Neuronal stem cell (in vitro differentiated cells): ENCODE results near the gene RGS6.

Experiments
- DNase-seq: peaks from one replicate; pipeline ENCODE4 v3.0.0-alpha.2; 2013; ENCODE audit warnings: low spot score
- H2AFZ ChIP-seq: one replicate; pipeline ENCODE4 v1.6.1; 2013; ENCODE audit warnings: mild to moderate bottlenecking, low read length, inconsistent platforms
- H2AK5ac ChIP-seq: 2 replicates; pipeline ENCODE4 v1.6.1; 2013; ENCODE audit warnings: low read depth, mild to moderate bottlenecking, inconsistent platforms, low read length, moderate library complexity, mixed read lengths
- H2BK120ac ChIP-seq: 2 replicates; pipeline ENCODE4 v1.6.1; 2013; ENCODE audit warnings: low read depth, mild to moderate bottlenecking, inconsistent platforms, low read length, moderate library complexity, mixed read lengths
- H2BK12ac ChIP-seq: one replicate; pipeline ENCODE4 v1.6.1; 2013; ENCODE audit warnings: low read length, inconsistent platforms
- H2BK15ac ChIP-seq: 2 replicates; pipeline ENCODE4 v1.6.1; 2013; ENCODE audit warnings: mild to moderate bottlenecking, low read length, inconsistent platforms, mixed read lengths
- H2BK5ac ChIP-seq: one replicate; pipeline ENCODE4 v1.6.1; 2013; ENCODE audit warnings: inconsistent platforms, mild to moderate bottlenecking, low read length, moderate library complexity
- H3K14ac ChIP-seq: one replicate; pipeline ENCODE4 v1.6.1; 2013; ENCODE audit warnings: low read length, inconsistent platforms
- H3K18ac ChIP-seq: 2 replicates; pipeline ENCODE4 v1.6.1; 2013; ENCODE audit warnings: low read length, inconsistent platforms
- H3K23ac ChIP-seq: 2 replicates; pipeline ENCODE4 v1.6.1; 2013; ENCODE audit warnings: low read depth, mild to moderate bottlenecking, mixed read lengths, low read length, inconsistent platforms; ENCODE audit not compliant: poor library complexity
- H3K27ac ChIP-seq: replicated peaks from 3 replicates; pipeline ENCODE4 v1.5.1; 2013; ENCODE audit warnings: low read length, inconsistent platforms
- H3K27me3 ChIP-seq, 3 experiments: 2 replicates each; pipeline ENCODE4 v1.6.1; 2013; ENCODE audit warnings: low read length in 3 of 3, mild to moderate bottlenecking in 2 of 3, inconsistent platforms in 1 of 3, low read depth in 1 of 3, mixed read lengths in 1 of 3, moderate library complexity in 1 of 3; ENCODE audit not compliant: control insufficient read depth in 3 of 3, insufficient read depth in 3 of 3
- H3K36me3 ChIP-seq, 2 donors: replicated peaks in 1 of 2; 2 replicates each; pipeline ENCODE4 v1.6.1; 2013; ENCODE audit warnings: low read length in 2 of 2; ENCODE audit not compliant: control insufficient read depth in 2 of 2, insufficient read depth in 2 of 2
- H3K4ac ChIP-seq: 2 replicates; pipeline ENCODE4 v1.6.1; 2013; ENCODE audit warnings: inconsistent platforms, mild to moderate bottlenecking, low read length, moderate library complexity
- H3K4me1 ChIP-seq, 2 donors: 1 replicate in 1 of 2; 2 replicates in 1 of 2; pipeline ENCODE4 v1.6.1; 2013; ENCODE audit warnings: low read length in 2 of 2, low read depth in 1 of 2; ENCODE audit not compliant: control insufficient read depth in 2 of 2, insufficient read depth in 1 of 2
- H3K4me2 ChIP-seq: one replicate; pipeline ENCODE4 v1.6.1; 2013; ENCODE audit warnings: mild to moderate bottlenecking, low read length, inconsistent platforms; ENCODE audit not compliant: insufficient read depth, poor library complexity, severe bottlenecking
- H3K4me3 ChIP-seq, 2 donors: 2 replicates each; pipeline ENCODE4 v1.5.1; 2013; ENCODE audit warnings: low read length in 2 of 2, mild to moderate bottlenecking in 2 of 2, inconsistent platforms in 1 of 2, moderate library complexity in 1 of 2
- H3K79me1 ChIP-seq: one replicate; pipeline ENCODE4 v1.6.1; 2013; ENCODE audit warnings: low read depth, mild to moderate bottlenecking, inconsistent platforms, low read length, moderate library complexity
- H3K9ac ChIP-seq: one replicate; pipeline ENCODE4 v1.6.1; 2013; ENCODE audit warnings: mild to moderate bottlenecking, low read depth, low read length, inconsistent platforms; ENCODE audit not compliant: poor library complexity
- H3K9me3 ChIP-seq, 2 donors: replicated peaks in 1 of 2; 2 replicates each; pipeline versions ENCODE3 to v1.6.1; 2013; ENCODE audit warnings: low read length in 2 of 2, mild to moderate bottlenecking in 2 of 2, inconsistent platforms in 1 of 2, low read depth in 1 of 2, mixed read lengths in 1 of 2, moderate library complexity in 1 of 2; ENCODE audit not compliant: control insufficient read depth in 2 of 2, insufficient read depth in 1 of 2
- H4K8ac ChIP-seq: one replicate; pipeline ENCODE4 v1.6.1; 2013; ENCODE audit warnings: low read depth, mild to moderate bottlenecking, inconsistent platforms, low read length, moderate library complexity
- H4K91ac ChIP-seq: one replicate; pipeline ENCODE4 v1.6.1; 2013; ENCODE audit warnings: low read length, low read depth, mild to moderate bottlenecking, inconsistent platforms; ENCODE audit not compliant: poor library complexity
- WGBS, 2 donors: extraction: QIAGEN DNeasy Blood & Tissue Kit; methylation state at CpG; one replicate each; pipeline ENCODE4 v1.1.7; 2013; ENCODE audit warnings: missing lambda C conversion rate in 2 of 2, mixed read lengths in 1 of 2; ENCODE audit not compliant: insufficient read length in 2 of 2, insufficient replicate concordance in 1 of 2; ENCODE audit errors: extremely low coverage in 2 of 2; 5-methylcytosine and 5-hydroxymethylcytosine counted together

Gene RGS6

GRCh38 chr14:72243309-72244293, 311.4 kb downstream of the RGS6 start:
- no peak overlapping the region for H2BK12ac ChIP-seq
- no peak overlapping the region for H3K4me2 ChIP-seq
- H4K8ac ChIP-seq: no peak overlapping the region
- no peak overlapping the region for H2AFZ ChIP-seq
- no peak overlapping the region for H4K91ac ChIP-seq
- H2BK120ac ChIP-seq: no peak overlapping the region
- DNase-seq: no peak
- H3K27ac ChIP-seq: no peak overlapping the region
- no peak overlapping the region for H2BK15ac ChIP-seq
- H3K9me3 ChIP-seq: peaks cover 0 to 4% of the 10 kb centered on the region in 2 donors
- H3K4ac ChIP-seq: no peak overlapping the region
- peaks cover 0 to 2% of the 10 kb centered on the region in 2 donors for H3K4me1 ChIP-seq
- WGBS, 2 donors: no CpG with 5 or more reads among the region's 5 CpGs
- no peak overlapping the region for H3K18ac ChIP-seq
- no peak overlapping the region for H3K9ac ChIP-seq
- H3K4me3 ChIP-seq: no peak overlapping the region
- H3K14ac ChIP-seq: no peak overlapping the region
- no peak overlapping the region for H2BK5ac ChIP-seq
- no peak overlapping the region for H2AK5ac ChIP-seq
- no peaks in the 10 kb centered on the region for H3K36me3 ChIP-seq
- no peaks in the 10 kb centered on the region for H3K27me3 ChIP-seq
- no peak overlapping the region for H3K23ac ChIP-seq
- H3K79me1 ChIP-seq: no peaks in the 10 kb centered on the region

DNA sequence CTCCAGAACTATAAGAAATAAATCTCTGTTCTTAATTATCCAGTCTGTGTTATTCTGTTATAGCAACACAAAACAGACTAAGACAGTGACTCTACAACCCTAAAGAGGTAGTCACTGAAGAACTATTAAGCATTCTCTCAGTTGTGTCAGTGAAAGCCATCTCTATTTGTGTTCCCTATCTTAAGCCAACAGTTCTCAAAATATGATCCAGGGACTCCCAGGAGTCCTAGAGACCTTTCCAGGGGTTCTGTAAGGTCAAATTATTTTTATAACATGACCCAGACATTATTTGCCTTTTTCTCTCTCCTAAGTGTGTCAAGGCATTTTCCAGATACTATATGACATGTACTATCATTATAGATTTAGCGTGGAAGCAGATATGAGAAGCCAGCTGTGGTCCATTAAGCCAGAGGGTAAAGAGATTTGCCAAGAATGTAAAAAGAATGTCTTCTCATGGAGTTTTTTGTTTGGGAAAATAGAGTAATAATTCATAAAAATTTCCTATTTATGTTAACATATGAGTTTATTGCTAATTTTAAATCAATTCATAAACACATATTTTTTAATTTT, 315.8 kb downstream of the RGS6 start:
- WGBS, 2 donors: no CpG with 5 or more reads among the region's 1 CpG
- peaks cover 0 to 4% of the 10 kb centered on the region in 2 donors for H3K9me3 ChIP-seq

GRCh38 chr14:72253503-72253902, 321.3 kb downstream of the RGS6 start:
- H4K8ac ChIP-seq: no peak overlapping the region
- no peak for DNase-seq
- H3K9ac ChIP-seq: no peak overlapping the region
- no peaks in the 10 kb centered on the region for H3K36me3 ChIP-seq
- no CpG with 5 or more reads among the region's 2 CpGs for WGBS, 2 donors
- no peak overlapping the region for H3K4me3 ChIP-seq
- peaks cover 0 to 1% of the 10 kb centered on the region in 2 donors for H3K4me1 ChIP-seq
- no peak overlapping the region for H2AFZ ChIP-seq
- no peak overlapping the region for H2AK5ac ChIP-seq
- no peak overlapping the region for H2BK15ac ChIP-seq
- H2BK5ac ChIP-seq: no peak overlapping the region
- no peak overlapping the region for H2BK12ac ChIP-seq
- no peak overlapping the region for H2BK120ac ChIP-seq
- H3K14ac ChIP-seq: no peak overlapping the region
- H3K4me2 ChIP-seq: no peak overlapping the region
- H3K18ac ChIP-seq: no peak overlapping the region
- H4K91ac ChIP-seq: no peak overlapping the region
- no peak overlapping the region for H3K27ac ChIP-seq
- H3K27me3 ChIP-seq: no peaks in the 10 kb centered on the region
- no peaks in the 10 kb centered on the region for H3K79me1 ChIP-seq
- H3K23ac ChIP-seq: no peak overlapping the region
- H3K4ac ChIP-seq: no peak overlapping the region
- H3K9me3 ChIP-seq: peaks cover 0 to 3% of the 10 kb centered on the region in 2 donors

More for the DNA sequence above, 315.8 kb downstream of the RGS6 start:
- Histone ChIP-seq H2AK5ac (no peak overlapping the region), H3K4ac (no peak overlapping the region), H3K27me3 (no peaks in the 10 kb centered on the region), H3K23ac (no peak overlapping the region), H2AFZ (no peak overlapping the region), H2BK120ac (no peak overlapping the region), H3K4me1 (peaks cover 0 to 2% of the 10 kb centered on the region in 2 donors), H4K8ac (no peak overlapping the region), H2BK12ac (no peak overlapping the region), H3K14ac (no peak overlapping the region), H2BK15ac (no peak overlapping the region), H3K4me2 (no peak overlapping the region), H3K4me3 (no peak overlapping the region), H3K36me3 (no peaks in the 10 kb centered on the region), H3K27ac (no peak overlapping the region), H2BK5ac (no peak overlapping the region), H3K9ac (no peak overlapping the region), H3K18ac (no peak overlapping the region), H3K79me1 (no peaks in the 10 kb centered on the region), H4K91ac (no peak overlapping the region)
- no peak for DNase-seq
